Stimulated activated CD8-positive, alpha-beta memory T cell treated with anti-CD3 and anti-CD28 coated beads, Interleukin-2, amount 100 ng/mL, for 48 hours (primary cell): ENCODE results near the gene DOCK3.

Experiments used
- DNase-seq, 2 donors: peaks; one replicate each; pipeline ENCODE4 v3.0.0-alpha.2; 2020; ENCODE audit warnings: low read depth in 2 of 2

Gene DOCK3

DNA sequence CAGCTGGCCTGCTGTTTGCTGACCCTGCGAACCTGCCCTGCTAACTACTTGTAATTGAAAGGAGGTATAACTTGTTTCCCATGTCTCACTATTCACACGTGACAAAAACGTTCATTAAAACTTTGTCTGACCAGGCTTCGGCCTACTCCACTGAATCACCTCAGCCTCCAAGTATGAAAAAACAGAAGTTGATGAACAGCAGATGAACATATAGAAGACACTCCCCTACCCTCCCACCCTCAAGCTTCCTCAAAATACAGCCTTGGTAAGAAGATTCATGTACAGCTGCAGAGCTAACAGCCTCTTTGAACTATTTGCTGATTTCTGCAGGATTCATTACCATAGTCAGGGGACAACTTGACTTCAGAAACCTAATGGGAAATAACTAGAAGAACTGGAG is 727.0 kb downstream of the DOCK3 start:
- no peak for DNase-seq

DNA sequence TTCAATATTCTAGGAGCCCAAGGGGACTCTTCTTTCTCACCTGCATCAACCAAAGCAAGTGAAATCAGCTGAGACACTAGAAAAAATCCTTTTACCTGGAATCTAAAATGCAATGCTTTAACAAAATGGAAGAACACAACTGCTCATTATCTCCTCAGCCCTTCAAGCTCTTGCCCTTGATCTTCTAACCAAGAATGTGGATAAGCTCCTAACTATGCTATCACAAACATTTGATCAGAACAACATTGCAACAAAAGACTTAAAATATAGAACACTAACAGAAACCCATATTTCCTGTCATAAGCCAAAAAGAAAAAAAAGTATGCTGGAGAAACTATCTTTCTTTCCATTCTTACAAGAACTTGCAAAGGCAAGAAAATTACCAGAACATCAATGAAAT is 728.9 kb downstream of the DOCK3 start:
- no peak for DNase-seq

DNA sequence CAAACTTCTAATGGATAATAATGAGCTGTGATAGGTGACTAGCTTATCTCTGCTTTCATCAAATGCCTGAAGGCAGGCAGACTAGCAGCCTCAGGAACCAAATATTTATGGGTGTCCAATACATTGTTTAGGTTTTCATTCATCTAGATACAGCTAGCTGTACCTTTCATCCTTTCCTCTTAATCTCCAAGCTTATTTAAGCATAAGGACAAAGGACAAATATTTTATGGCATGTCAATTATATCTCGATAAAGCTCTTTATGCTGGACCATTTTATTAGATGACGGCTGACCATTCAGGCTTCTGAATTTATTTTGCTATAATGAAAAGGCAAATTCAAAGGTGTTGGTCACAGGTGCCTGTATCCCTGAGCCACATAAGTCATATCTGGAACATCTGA is 733.3 kb downstream of the DOCK3 start:
- no peak for DNase-seq

DNA sequence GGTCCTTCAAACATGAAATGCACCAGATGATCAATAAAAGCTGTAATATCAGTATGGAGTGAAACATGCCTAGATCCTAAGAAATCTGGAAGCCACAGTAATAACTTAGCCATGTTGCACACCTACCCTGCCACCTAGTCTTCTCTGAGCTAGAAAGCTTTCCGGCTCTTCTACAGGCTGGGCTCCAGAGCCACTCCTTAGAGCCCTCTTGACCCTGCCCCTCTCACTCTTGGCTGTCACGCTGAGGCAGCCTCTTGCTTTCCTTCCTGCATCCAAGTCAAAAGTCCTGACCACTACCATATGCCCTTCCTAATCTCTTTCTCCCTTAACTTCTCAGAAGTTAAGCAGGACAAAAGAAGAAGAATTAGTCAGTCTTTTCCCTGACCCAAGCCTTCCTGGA is 734.1 kb downstream of the DOCK3 start:
- no peak for DNase-seq

DNA sequence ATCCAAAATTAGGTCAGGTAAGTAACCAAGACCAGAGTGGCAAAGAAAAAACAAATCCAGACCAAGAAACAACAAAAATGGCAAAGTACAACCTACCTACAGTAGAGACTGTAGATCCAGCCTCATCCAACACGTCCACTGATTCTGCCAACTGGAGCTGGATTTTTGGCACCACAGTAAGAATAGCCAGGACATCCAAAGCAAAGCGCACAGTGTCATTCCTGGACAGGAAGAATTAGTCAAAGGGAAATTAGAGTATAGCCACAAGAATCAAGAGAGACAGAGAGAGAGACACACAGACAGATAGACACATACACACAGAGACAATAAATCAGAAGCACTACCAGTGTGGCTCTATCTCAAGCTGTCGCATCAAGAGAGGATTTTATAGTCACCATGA is 747.5 kb downstream of the DOCK3 start:
- DNase-seq, result no peak

DNA sequence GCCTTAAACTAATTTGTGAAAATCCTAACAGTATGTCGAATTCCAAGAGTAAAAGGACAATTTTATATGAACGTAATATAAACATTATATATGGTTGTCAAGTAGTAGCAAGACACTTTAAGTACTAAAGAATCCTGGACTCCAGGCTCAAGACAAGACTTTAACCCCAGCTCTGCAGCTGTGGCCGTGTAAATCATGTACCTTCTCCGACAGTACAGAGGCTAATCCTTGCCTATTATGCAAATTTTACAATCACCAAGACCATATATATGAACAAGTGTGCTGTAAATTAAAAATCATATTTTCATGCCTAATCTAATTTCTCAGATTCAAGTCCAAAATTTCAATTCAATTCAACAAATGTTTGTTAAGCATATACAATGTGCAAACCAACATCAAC is 752.2 kb downstream of the DOCK3 start:
- no peak for DNase-seq

DNA sequence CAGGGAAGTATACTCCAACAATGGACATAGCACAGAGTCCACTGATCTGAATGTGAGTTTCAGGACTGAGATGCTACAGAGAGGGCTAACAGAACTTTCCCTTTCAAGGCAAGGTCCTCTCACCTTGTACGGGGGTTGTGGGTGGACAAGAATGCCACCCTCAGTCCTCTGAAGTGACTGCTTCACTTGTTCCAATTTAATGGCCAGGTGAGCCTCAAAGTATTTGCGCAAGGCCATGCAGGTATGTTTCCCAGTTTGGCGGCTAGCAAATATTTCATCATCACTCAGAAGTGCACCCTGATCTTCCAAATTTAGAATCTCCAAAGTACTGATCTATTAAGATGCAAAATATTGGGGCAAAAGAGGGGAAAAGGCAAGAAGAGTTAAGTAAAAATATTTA is 754.4 kb downstream of the DOCK3 start:
- no peak for DNase-seq
